ENCODE data around the gene MEAF6. TPM values are rescaled to one million over a fixed set of nuclear protein-coding genes. Genes with fewer than 3 reads are reported as not detected.

Gene MEAF6
- total and polyA plus RNA-seq, 8 donors: 25.8 to 76.3 (median 53.8) TPM

- no peak for DNase-seq
- intact Hi-C loops (cut with DNase I; ENCODE audit: low total_unique reads): no loop called here
- Histone ChIP-seq H3K27me3 (no peaks in the 10 kb centered on the region), H3K4me1 (peaks cover 0 to 24% (median 17%) of the 10 kb centered on the region in 4 donors), H3K27ac (peak overlapping the region; percentile 1 to 55 (median 41)), H3K36me3 (no peaks in the 10 kb centered on the region), H3K9me3 (no peaks in the 10 kb centered on the region), H3K4me3 (no peak overlapping the region)
- no peak for TF ChIP-seq POLR2A (IDR thresholded peaks at IDR 0.05)
- no peak for TF ChIP-seq CTCF (IDR thresholded peaks at IDR 0.05)
- no peak for TF ChIP-seq POLR2AphosphoS5 (IDR thresholded peaks at IDR 0.05)
- no peak for TF ChIP-seq EP300 (IDR thresholded peaks at IDR 0.05)
- WGBS, 5 donors: 81 to 94% (median 90%) methylated on average over 6 of the region's 6 CpGs
Observed at GRCh38 chr1:37465593-37466517, 48.7 kb downstream of the MEAF6 start.

GRCh38 chr1:37464443-37464842 lies 50.1 kb downstream of the MEAF6 start:
- H3K9me3 ChIP-seq: no peaks in the 10 kb centered on the region
- no peaks in the 10 kb centered on the region for H3K27me3 ChIP-seq
- H3K36me3 ChIP-seq: no peaks in the 10 kb centered on the region
- no peak for TF ChIP-seq POLR2A (IDR thresholded peaks at IDR 0.05)
- no peak for TF ChIP-seq POLR2AphosphoS5 (IDR thresholded peaks at IDR 0.05)
- TF ChIP-seq EP300 (IDR thresholded peaks at IDR 0.05): no peak
- no peak for TF ChIP-seq CTCF (IDR thresholded peaks at IDR 0.05)
- peaks cover 0 to 20% (median 13%) of the 10 kb centered on the region in 4 donors for H3K4me1 ChIP-seq
- no peak overlapping the region for H3K4me3 ChIP-seq
- WGBS, 5 donors: 49 to 100% (median 71%) methylated on average over 2 of the region's 2 CpGs
- peak overlapping the region in 3 of 5 donors; percentile 41 to 55 (median 42) for H3K27ac ChIP-seq
- DNase-seq: no peak
- intact Hi-C loops (cut with DNase I; ENCODE audit: low total_unique reads): no loop called here

- Histone ChIP-seq H3K4me1 (peaks cover 0 to 20% (median 13%) of the 10 kb centered on the region in 4 donors), H3K4me3 (no peak overlapping the region), H3K9me3 (no peaks in the 10 kb centered on the region), H3K36me3 (no peaks in the 10 kb centered on the region), H3K27ac (no peak overlapping the region), H3K27me3 (no peaks in the 10 kb centered on the region)
- TF ChIP-seq POLR2AphosphoS5 (IDR thresholded peaks at IDR 0.05) (no peak), CTCF (IDR thresholded peaks at IDR 0.05) (no peak), POLR2A (IDR thresholded peaks at IDR 0.05) (no peak), EP300 (IDR thresholded peaks at IDR 0.05) (no peak)
- WGBS, 5 donors: 76 to 85% (median 79%) methylated on average over 9 of the region's 9 CpGs
- intact Hi-C loops (cut with DNase I; ENCODE audit: low total_unique reads): no loop called here
- DNase-seq: no peak
Observed at GRCh38 chr1:37461698-37462436, 52.7 kb downstream of the MEAF6 start.

GRCh38 chr1:37458551-37458950 lies 56.0 kb downstream of the MEAF6 start:
- H3K27ac ChIP-seq: no peak overlapping the region
- no peaks in the 10 kb centered on the region for H3K36me3 ChIP-seq
- H3K9me3 ChIP-seq: no peaks in the 10 kb centered on the region
- H3K27me3 ChIP-seq: no peaks in the 10 kb centered on the region
- no peak overlapping the region for H3K4me3 ChIP-seq
- H3K4me1 ChIP-seq: peaks cover 0 to 16% (median 9%) of the 10 kb centered on the region in 4 donors
- WGBS, 5 donors: 58 to 84% (median 67%) methylated on average over 3 of the region's 3 CpGs
- intact Hi-C loops (cut with DNase I; ENCODE audit: low total_unique reads): no loop called here
- DNase-seq: no peak
- peak in 1 of 7 experiments; percentile 21 for TF ChIP-seq CTCF (IDR thresholded peaks at IDR 0.05)
- no peak for TF ChIP-seq POLR2A (IDR thresholded peaks at IDR 0.05)

All from stomach (tissue), 9 donors.